Body of pancreas (tissue), 4 donors: ENCODE results near the gene CAMK2A.

Source experiments
- CTCF ChIP-seq, 7 experiments: fragments of 450-650 bp in 4 of 7; fragments of 200-600 bp in 3 of 7; sonication (generic) in 3 of 7; IDR thresholded peaks; one replicate each; pipeline ENCODE4 v1.5.1; 2016 to 2019; ENCODE audit warnings: antibody characterized with exemption in 7 of 7
- POLR2A ChIP-seq, 3 donors: fragments of 450-650 bp; IDR thresholded peaks; one replicate each; pipeline ENCODE4 v1.6.1; 2016; ENCODE audit warnings: antibody characterized with exemption in 3 of 3, mild to moderate bottlenecking in 2 of 3

DNA sequence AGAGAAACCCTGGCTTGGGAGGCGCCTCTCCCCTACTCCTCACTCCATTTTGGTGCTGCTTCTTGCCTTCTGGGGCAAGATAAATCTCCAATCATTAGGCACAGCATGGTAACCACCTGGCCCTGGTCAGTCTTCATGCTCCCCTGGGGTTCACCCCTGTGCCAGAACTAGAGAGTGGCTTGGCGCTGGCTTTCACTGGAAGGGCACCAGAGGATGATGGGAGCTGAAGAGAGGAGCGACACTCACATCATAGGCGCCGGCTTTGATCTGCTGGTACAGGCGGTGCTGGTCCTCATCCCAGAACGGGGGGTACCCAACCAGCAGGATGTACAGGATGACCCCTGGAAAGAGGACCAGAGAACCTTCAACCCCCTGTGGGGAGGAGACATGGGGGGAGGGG lies 38.1 kb downstream of the CAMK2A start:
- TF ChIP-seq POLR2A (IDR thresholded peaks at IDR 0.05): no peak
- TF ChIP-seq CTCF (IDR thresholded peaks at IDR 0.05): no peak
